GM18507 (cell line): ENCODE data around the gene SLFN11.
"Not testable (repeated sequence)": the region's sequence is repeated elsewhere in the genome, so short reads cannot be mapped to it uniquely, and the experiment has no call there.

Experiments
- DNase-seq: peaks from one replicate; pipeline ENCODE4 v3.0.0; 2011; ENCODE audit warnings: low read depth; ENCODE audit not compliant: insufficient read length; ENCODE audit errors: extremely low spot score
- FAIRE-seq: peaks from 2 replicates; lab custom pipeline; 2011; peaks lifted over from hg19 to GRCh38; lab: Jason Lieb, UNC

Gene SLFN11

DNA sequence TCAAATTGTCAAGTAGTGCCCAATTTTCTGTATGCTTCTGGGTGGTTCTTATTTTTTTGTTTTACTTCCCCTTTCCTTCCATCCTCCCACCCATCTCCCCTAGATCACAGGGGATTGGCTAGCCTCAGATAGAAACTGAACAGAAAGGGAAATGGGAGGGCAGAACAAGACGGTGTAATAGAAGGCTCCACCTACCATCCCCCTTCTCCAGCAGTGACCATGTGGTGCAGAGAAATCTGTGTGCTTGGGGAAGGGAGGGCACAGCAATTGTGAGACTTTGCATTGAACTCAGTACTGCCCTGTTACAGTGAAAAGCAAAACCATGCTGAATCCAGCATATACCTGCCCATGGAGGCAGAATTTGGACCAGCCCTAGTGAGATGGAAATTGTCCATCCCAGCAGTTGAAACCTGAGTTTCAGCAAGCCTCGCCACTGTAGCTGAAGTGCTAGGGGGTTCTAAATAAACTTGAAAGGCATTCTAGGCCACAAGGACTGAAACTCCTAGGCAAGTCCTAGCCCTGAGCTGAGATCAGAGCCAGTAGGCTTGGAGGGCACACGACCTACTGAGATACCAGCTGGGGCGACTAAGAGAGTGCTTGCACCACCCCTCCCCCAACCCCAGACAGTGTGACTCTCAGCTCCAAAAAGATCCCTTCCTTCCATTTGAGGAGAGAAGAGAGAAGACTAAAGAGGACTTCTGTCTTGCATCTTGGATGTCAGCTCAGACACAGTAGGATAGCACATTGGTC, 5.2 kb downstream of the SLFN11 start:
- DNase-seq (no peak), FAIRE-seq (peak; percentile 99)

GRCh38 chr17:35361027-35361426, 12.4 kb downstream of the SLFN11 start:
- FAIRE-seq, result no peak

GRCh38 chr17:35359398-35359797, 14.0 kb downstream of the SLFN11 start:
- no peak for DNase-seq
- FAIRE-seq, result no peak

More at GRCh38 chr17:35361027-35361426, 12.4 kb downstream of the SLFN11 start:
- DNase-seq, result no peak

DNA sequence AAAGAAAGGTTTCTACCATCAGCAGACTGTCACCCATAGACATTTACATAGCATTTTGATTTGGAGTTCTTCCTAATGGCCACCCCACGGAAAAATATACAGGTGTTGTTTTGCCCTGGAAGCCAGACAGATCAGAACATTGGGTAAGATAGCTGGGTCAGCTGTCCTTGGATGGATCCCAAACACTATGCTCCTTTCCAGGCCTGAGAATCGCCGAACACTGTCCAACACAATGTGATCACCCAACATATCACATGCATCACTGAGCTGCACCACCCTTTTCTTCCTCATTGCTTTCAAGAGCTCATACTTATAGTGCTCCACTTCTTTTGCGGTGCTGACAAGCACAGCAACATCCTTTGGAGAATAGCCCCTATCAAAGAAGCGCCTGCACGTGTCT, 21.1 kb downstream of the SLFN11 start:
- FAIRE-seq (no peak), DNase-seq (no peak)

DNA sequence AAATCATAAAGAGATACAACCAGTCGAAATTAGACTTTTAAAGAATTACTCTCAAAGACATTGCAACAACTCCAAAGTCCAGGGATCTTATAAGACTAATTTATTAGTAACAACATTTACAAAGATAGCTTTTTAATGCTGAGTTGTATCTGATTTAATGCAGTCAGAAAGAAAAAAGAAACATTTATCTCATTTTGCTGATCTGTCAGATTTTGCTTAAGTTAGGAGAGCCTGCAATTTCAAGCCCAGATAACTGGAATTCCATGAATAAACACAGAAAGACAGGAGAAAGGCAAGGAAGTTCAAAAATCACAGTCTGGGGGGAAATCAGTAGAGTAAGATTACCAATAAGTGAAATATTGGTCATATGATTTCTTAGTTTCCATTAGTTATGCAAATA, 22.9 kb downstream of the SLFN11 start:
- DNase-seq, result no peak
- FAIRE-seq, result no peak

DNA sequence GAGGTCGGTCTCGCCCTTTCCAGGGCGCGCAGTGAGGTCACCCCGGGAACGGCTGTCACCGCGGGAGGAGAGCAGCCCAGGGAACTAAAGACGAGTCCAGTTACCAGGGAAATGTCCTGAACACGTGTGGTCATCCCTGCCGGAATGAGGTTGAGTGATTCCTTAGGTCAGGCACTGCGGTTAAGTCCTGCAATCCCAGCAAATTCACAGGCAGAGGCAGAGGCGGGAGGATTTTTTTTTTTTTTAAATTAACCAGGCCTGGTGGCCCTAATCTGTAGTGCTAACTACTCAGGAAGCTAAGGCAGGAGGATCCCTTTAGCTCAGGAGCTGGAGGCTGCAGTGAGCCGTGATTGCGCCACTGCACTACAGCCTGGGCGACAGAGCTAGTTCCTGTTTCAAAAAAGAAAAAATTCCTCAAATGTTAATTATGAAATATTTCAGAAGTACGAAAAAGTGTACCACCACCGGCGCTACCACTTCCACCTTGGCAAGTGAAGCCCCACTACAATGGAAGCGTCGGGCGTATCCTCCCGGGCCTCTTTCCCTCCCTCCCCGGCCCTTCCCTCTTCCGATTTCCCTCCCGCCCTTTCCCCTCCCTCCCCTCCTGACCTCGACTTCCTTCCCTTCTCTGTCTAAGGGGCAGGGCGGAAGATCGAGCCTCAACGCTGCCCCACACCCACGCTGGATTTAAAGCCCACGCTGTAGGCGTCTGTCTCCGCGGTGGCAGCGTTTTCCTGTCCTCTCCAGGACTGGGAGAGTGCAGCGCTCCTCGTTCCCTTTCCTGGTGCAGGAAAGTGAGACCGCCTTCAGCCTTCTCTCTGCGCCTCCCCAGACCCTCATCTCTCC, 27.3 kb downstream of the SLFN11 start:
- FAIRE-seq (peak; percentile 72), DNase-seq (no peak)

- FAIRE-seq, result no peak
- no peak for DNase-seq
These were observed 27.9 kb downstream of the SLFN11 start for GRCh38 chr17:35345445-35345925.

DNA sequence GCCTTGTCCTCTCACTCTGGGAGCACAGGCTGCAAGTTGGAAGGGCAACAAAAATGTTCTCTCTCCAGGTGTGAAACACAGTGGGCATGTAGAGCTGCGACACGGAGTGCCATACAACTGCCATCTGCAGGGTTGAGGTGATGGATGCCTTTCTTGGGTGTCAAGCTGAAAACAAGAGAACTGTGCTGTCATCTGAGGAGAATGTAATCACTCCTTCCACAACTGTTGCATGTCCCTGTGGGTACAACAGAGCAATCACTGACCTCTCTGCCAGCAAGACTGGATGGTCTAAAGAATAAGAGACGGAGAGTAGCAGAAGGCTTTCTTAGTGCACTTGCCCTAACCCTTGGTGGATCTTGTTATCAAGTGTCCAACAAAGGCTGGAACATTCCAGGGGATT, 29.2 kb downstream of the SLFN11 start:
- no peak for DNase-seq
- FAIRE-seq, result no peak

DNA sequence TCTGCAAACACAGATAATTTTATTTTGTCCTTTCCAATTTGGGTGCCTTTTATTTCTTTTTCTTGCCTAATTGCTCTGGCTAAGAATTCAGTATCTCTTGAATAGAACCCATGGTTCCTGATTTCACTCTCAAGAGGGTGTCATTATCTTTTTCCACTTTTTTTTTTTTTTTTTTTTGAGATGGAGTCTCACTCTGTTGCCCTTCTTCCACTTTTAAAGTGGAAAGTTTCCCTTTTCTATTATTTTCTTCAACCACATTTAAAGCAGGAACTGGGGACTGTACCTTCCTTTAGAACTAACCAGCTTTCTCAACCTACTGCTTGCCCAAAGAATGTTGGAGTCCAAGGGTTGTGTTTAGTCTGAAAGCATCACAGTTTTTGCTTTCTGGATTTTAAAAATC, 31.1 kb downstream of the SLFN11 start:
- no peak for DNase-seq
- peak; percentile 31 for FAIRE-seq

- DNase-seq (no peak), FAIRE-seq (peak; percentile 90)
These were observed 31.9 kb downstream of the SLFN11 start for GRCh38 chr17:35341411-35341992.

GRCh38 chr17:35338230-35338629, 35.2 kb downstream of the SLFN11 start:
- no peak for FAIRE-seq
- no peak for DNase-seq

- FAIRE-seq (no peak), DNase-seq (no peak)
These were observed 36.1 kb downstream of the SLFN11 start for GRCh38 chr17:35337364-35337763.

GRCh38 chr17:35333578-35333977, 39.8 kb downstream of the SLFN11 start:
- FAIRE-seq, DNase-seq: not testable (repeated sequence)

- DNase-seq (no peak), FAIRE-seq (no peak)
These were observed 50.7 kb downstream of the SLFN11 start for GRCh38 chr17:35322749-35323148.

GRCh38 chr17:35315971-35316370, 57.5 kb downstream of the SLFN11 start:
- DNase-seq (no peak), FAIRE-seq (no peak)

- no peak for FAIRE-seq
- DNase-seq, result no peak
These were observed 58.1 kb downstream of the SLFN11 start for GRCh38 chr17:35315283-35315682.

- no peak for FAIRE-seq
- DNase-seq, result no peak
These were observed 58.8 kb downstream of the SLFN11 start for GRCh38 chr17:35314415-35315216.

- FAIRE-seq (no peak), DNase-seq (no peak)
These were observed 59.5 kb downstream of the SLFN11 start for GRCh38 chr17:35313875-35314409.
